ENCODE results near the gene TSEN2. TPM values are rescaled to one million over a fixed set of nuclear protein-coding genes. Genes with fewer than 3 reads are reported as not detected.

The TSEN2 gene
- total RNA-seq, 6 donors from 2014 or later = 14.6 to 27.2 (median 20.1) TPM

GRCh38 chr3:12464181-12464580 lies 20.1 kb upstream of the TSEN2 start:
- ATAC-seq (ENCODE audit: low FRiP score in 2 of 2) (no peak), DNase-seq (no peak)
- H3K9me3 ChIP-seq = no peaks in the 10 kb centered on the region
- peaks cover 3 to 10% (median 7%) of the 10 kb centered on the region in 4 donors for H3K4me1 ChIP-seq
- no peaks in the 10 kb centered on the region for H3K36me3 ChIP-seq
- H3K27ac ChIP-seq = peak overlapping the region in 1 of 4 donors; percentile 76
- H3K4me3 ChIP-seq = no peak overlapping the region
- TF ChIP-seq EP300 (IDR thresholded peaks at IDR 0.05) (no peak), POLR2A (IDR thresholded peaks at IDR 0.05) (no peak), POLR2AphosphoS5 (IDR thresholded peaks at IDR 0.05) (no peak), CTCF (IDR thresholded peaks at IDR 0.05) (no peak)
- no peaks in the 10 kb centered on the region for H3K27me3 ChIP-seq

DNA sequence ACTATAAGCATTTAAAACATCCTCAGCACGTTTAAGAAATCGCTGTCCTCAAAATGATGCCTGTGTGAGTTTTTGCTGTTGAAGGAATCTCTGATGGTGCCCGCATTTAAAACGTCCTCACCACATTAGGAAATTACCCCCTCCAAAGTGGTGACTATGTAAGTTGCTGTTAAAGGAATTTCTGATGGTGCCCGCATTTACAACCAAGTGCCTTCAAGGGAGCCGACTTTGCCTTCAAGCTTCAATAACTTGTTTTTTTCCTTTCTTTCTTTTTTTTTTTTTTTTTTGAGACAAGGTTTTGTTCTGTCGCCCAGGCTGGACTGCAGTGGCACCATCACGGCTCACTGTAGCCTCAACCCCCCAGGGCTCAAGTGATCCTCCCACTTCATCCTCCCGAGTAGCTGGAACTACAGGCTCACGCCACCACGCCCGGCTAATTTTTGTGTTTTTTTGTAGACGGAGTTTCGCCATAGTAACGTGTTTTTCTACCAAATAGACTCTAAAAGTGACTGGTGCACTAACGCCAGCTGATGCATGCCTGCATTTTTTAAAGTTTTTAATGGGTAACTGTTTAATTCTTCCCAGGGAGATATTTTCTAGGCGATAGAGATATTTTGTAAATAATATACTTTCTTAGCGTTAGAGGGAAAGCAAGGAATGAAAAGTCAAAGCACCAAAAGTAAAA lies 19.0 kb upstream of the TSEN2 start:
- no peak overlapping the region for H3K4me3 ChIP-seq
- H3K4me1 ChIP-seq = peaks cover 3 to 10% (median 6%) of the 10 kb centered on the region in 4 donors
- DNase-seq (no peak), ATAC-seq (ENCODE audit: low FRiP score in 2 of 2) (no peak)
- TF ChIP-seq POLR2A (IDR thresholded peaks at IDR 0.05) (no peak), POLR2AphosphoS5 (IDR thresholded peaks at IDR 0.05) (no peak), CTCF (IDR thresholded peaks at IDR 0.05) (no peak), EP300 (IDR thresholded peaks at IDR 0.05) (no peak)
- WGBS, 2 donors = 89% methylated on average over 18 of the region's 18 CpGs
- H3K27me3 ChIP-seq = no peaks in the 10 kb centered on the region
- H3K9me3 ChIP-seq = no peaks in the 10 kb centered on the region
- no peaks in the 10 kb centered on the region for H3K36me3 ChIP-seq
- H3K27ac ChIP-seq = no peak overlapping the region

GRCh38 chr3:12465836-12466225 lies 18.4 kb upstream of the TSEN2 start:
- Histone ChIP-seq H3K4me3 (no peak overlapping the region), H3K27me3 (no peaks in the 10 kb centered on the region), H3K27ac (no peak overlapping the region), H3K4me1 (peaks cover 3 to 10% (median 6%) of the 10 kb centered on the region in 4 donors), H3K9me3 (no peaks in the 10 kb centered on the region), H3K36me3 (no peaks in the 10 kb centered on the region)
- TF ChIP-seq EP300 (IDR thresholded peaks at IDR 0.05) = no peak
- no peak for TF ChIP-seq POLR2AphosphoS5 (IDR thresholded peaks at IDR 0.05)
- TF ChIP-seq POLR2A (IDR thresholded peaks at IDR 0.05) = no peak
- TF ChIP-seq CTCF (IDR thresholded peaks at IDR 0.05) = no peak
- 49 to 59% methylated on average over 4 of the region's 4 CpGs for WGBS, 2 donors
- no peak for ATAC-seq (ENCODE audit: low FRiP score in 2 of 2)
- DNase-seq = no peak

GRCh38 chr3:12467746-12468145 lies 16.5 kb upstream of the TSEN2 start:
- ATAC-seq (ENCODE audit: low FRiP score in 2 of 2) (no peak), DNase-seq (no peak)
- H3K36me3 ChIP-seq = no peaks in the 10 kb centered on the region
- TF ChIP-seq POLR2AphosphoS5 (IDR thresholded peaks at IDR 0.05) = no peak
- no peak for TF ChIP-seq EP300 (IDR thresholded peaks at IDR 0.05)
- TF ChIP-seq CTCF (IDR thresholded peaks at IDR 0.05) = no peak
- TF ChIP-seq POLR2A (IDR thresholded peaks at IDR 0.05) = no peak
- no peaks in the 10 kb centered on the region for H3K27me3 ChIP-seq
- H3K9me3 ChIP-seq = no peaks in the 10 kb centered on the region
- H3K4me1 ChIP-seq = no peaks in the 10 kb centered on the region
- no peak overlapping the region for H3K4me3 ChIP-seq
- no peak overlapping the region for H3K27ac ChIP-seq
- 100% methylated on average over 2 of the region's 2 CpGs for WGBS, 2 donors

GRCh38 chr3:12468276-12468675 lies 16.0 kb upstream of the TSEN2 start:
- 97 to 99% methylated on average over 3 to 6 of the region's 6 CpGs for WGBS, 2 donors

More at GRCh38 chr3:12468276-12468675, 16.0 kb upstream of the TSEN2 start:
- H3K27ac ChIP-seq = no peak overlapping the region
- no peaks in the 10 kb centered on the region for H3K4me1 ChIP-seq
- H3K36me3 ChIP-seq = no peaks in the 10 kb centered on the region
- TF ChIP-seq CTCF (IDR thresholded peaks at IDR 0.05) (no peak), EP300 (IDR thresholded peaks at IDR 0.05) (no peak), POLR2AphosphoS5 (IDR thresholded peaks at IDR 0.05) (no peak), POLR2A (IDR thresholded peaks at IDR 0.05) (no peak)
- ATAC-seq (ENCODE audit: low FRiP score in 2 of 2) (no peak), DNase-seq (no peak)
- no peak overlapping the region for H3K4me3 ChIP-seq
- H3K9me3 ChIP-seq = no peaks in the 10 kb centered on the region
- H3K27me3 ChIP-seq = no peaks in the 10 kb centered on the region
